Astrocyte (in vitro differentiated cells and primary cell): ENCODE measurements around the gene KISS1R.

Experiments
- CTCF ChIP-seq: IDR thresholded peaks from 2 replicates; pipeline ENCODE4 v1.5.1; 2011; ENCODE audit warnings: low read depth, mild to moderate bottlenecking, inconsistent platforms, low read length, moderate library complexity; ENCODE audit not compliant: insufficient read depth
- EZH2 ChIP-seq: IDR thresholded peaks from 2 replicates; pipeline ENCODE4 v1.6.1; 2012; ENCODE audit warnings: mild to moderate bottlenecking, low read length, inconsistent platforms; ENCODE audit not compliant: insufficient read depth

- no peak for TF ChIP-seq CTCF
- TF ChIP-seq EZH2, result no peak
Measured at GRCh38 chr19:898663-899062, 18.5 kb upstream of the KISS1R start.
